Activated CD4-positive, alpha-beta memory T cell treated with anti-CD3 and anti-CD28 coated beads, Interleukin-2, amount 10 ng/mL, durations not matched to agents 7 days and 5 days (primary cell): ENCODE data around the gene FASN. TPM values are rescaled to one million over a fixed set of nuclear protein-coding genes. Genes with fewer than 3 reads are reported as not detected.

Experiments used
- CTCF ChIA-PET: fragments of 350-600 bp; sonication (Branson Sonifier 250); formaldehyde crosslinking; loops from one replicate; lab custom pipeline; 2021; ENCODE audit warnings: antibody characterized with exemption, inconsistent platforms; lab: Charles Lee
- POLR2A ChIA-PET: fragments of 350-600 bp; sonication (Branson Sonifier 250); formaldehyde crosslinking; loops from one replicate; lab custom pipeline; 2021; ENCODE audit warnings: antibody characterized with exemption; lab: Charles Lee
- DNase-seq: peaks from one replicate; pipeline ENCODE4 v3.0.0-alpha.2; 2020
- H3K27ac Mint-ChIP-seq: one replicate; pipeline ENCODE4 v1.8.0; 2021; ENCODE audit warnings: mild to moderate bottlenecking, mixed read lengths
- H3K27me3 Mint-ChIP-seq: one replicate; pipeline ENCODE4 v1.8.0; 2021; ENCODE audit warnings: mixed read lengths
- H3K36me3 Mint-ChIP-seq: one replicate; pipeline ENCODE4 v1.8.0; 2021; ENCODE audit warnings: low read depth, mixed read lengths
- H3K4me1 Mint-ChIP-seq: one replicate; pipeline ENCODE4 v1.8.0; 2021; ENCODE audit warnings: mixed read lengths
- H3K4me3 Mint-ChIP-seq: one replicate; pipeline ENCODE4 v1.8.0; 2021; ENCODE audit warnings: mild to moderate bottlenecking, mixed read lengths
- H3K9me3 Mint-ChIP-seq: one replicate; pipeline ENCODE4 v1.8.0; 2021; ENCODE audit warnings: mixed read lengths
- total RNA-seq, 2 experiments: library from RNA; stranded (reverse); gene quantifications; one replicate each; pipeline ENCODE4 v1.2.3, GENCODE V29; 2021

FASN gene
- total RNA-seq, 2 experiments from 2014 or later, result 181 to 191 TPM

- POLR2A ChIA-PET, result no interaction called here
- Mint-ChIP-seq H3K9me3 (no peaks in the 10 kb centered on the region), H3K27me3 (no peaks in the 10 kb centered on the region), H3K36me3 (no peaks in the 10 kb centered on the region), H3K27ac (no peak overlapping the region), H3K4me3 (no peak overlapping the region), H3K4me1 (peaks cover 6% of the 10 kb centered on the region)
- no peak for DNase-seq
- CTCF ChIA-PET, result no interaction called here
Measured at GRCh38 chr17:82114447-82114846, 16.4 kb upstream of the FASN start.

- H3K27me3 Mint-ChIP-seq, result no peaks in the 10 kb centered on the region
- no peaks in the 10 kb centered on the region for H3K9me3 Mint-ChIP-seq
- POLR2A ChIA-PET, result interaction anchor here (1.0 kb wide), 1 partner anchor 125 kb away, joined by 3 read pairs; no protein-coding TSS in a partner anchor
- H3K27ac Mint-ChIP-seq, result no peak overlapping the region
- H3K36me3 Mint-ChIP-seq, result no peaks in the 10 kb centered on the region
- no peak overlapping the region for H3K4me3 Mint-ChIP-seq
- CTCF ChIA-PET, result interaction anchor here (1.2 kb wide), 1 partner anchor 15 kb away, joined by 4 read pairs; the partner anchor contains the start of gene FASN
- no peak for DNase-seq
- peaks cover 9% of the 10 kb centered on the region for H3K4me1 Mint-ChIP-seq
Measured at GRCh38 chr17:82113941-82114340, 15.9 kb upstream of the FASN start.

- no peak overlapping the region for H3K27ac Mint-ChIP-seq
- H3K9me3 Mint-ChIP-seq, result no peaks in the 10 kb centered on the region
- no peak overlapping the region for H3K4me3 Mint-ChIP-seq
- no peaks in the 10 kb centered on the region for H3K36me3 Mint-ChIP-seq
- ChIA-PET POLR2A (interaction anchor here (1.0 kb wide), 1 partner anchor 125 kb away, joined by 3 read pairs; no protein-coding TSS in a partner anchor), CTCF (interaction anchor here (1.2 kb wide), 1 partner anchor 15 kb away, joined by 4 read pairs; the partner anchor contains the start of gene FASN)
- H3K27me3 Mint-ChIP-seq, result no peaks in the 10 kb centered on the region
- no peak for DNase-seq
- peaks cover 13% of the 10 kb centered on the region for H3K4me1 Mint-ChIP-seq
Measured at GRCh38 chr17:82113422-82113821, 15.4 kb upstream of the FASN start.

GRCh38 chr17:82112914-82113311 is 14.9 kb upstream of the FASN start:
- no peak for DNase-seq
- ChIA-PET CTCF (interaction anchor here (1.2 kb wide), 1 partner anchor 14 kb away, joined by 4 read pairs; the partner anchor contains the start of gene FASN), POLR2A (interaction anchor here (1.0 kb wide), 1 partner anchor 126 kb away, joined by 3 read pairs; no protein-coding TSS in a partner anchor)
- no peaks in the 10 kb centered on the region for H3K36me3 Mint-ChIP-seq
- H3K27me3 Mint-ChIP-seq, result no peaks in the 10 kb centered on the region
- no peaks in the 10 kb centered on the region for H3K9me3 Mint-ChIP-seq
- no peak overlapping the region for H3K27ac Mint-ChIP-seq
- H3K4me3 Mint-ChIP-seq, result no peak overlapping the region
- peaks cover 14% of the 10 kb centered on the region for H3K4me1 Mint-ChIP-seq

GRCh38 chr17:82112181-82112913 is 14.3 kb upstream of the FASN start:
- DNase-seq, result no peak
- no peak overlapping the region for H3K27ac Mint-ChIP-seq
- peaks cover 17% of the 10 kb centered on the region for H3K4me1 Mint-ChIP-seq
- no peak overlapping the region for H3K4me3 Mint-ChIP-seq
- POLR2A ChIA-PET, result interaction anchor here (2.3 kb wide), 1 partner anchor 14 kb away, joined by 8 read pairs; the partner anchor contains the start of gene FASN
- no peaks in the 10 kb centered on the region for H3K36me3 Mint-ChIP-seq
- no peaks in the 10 kb centered on the region for H3K27me3 Mint-ChIP-seq
- CTCF ChIA-PET, result no interaction called here
- H3K9me3 Mint-ChIP-seq, result no peaks in the 10 kb centered on the region

GRCh38 chr17:82110298-82110697 is 12.3 kb upstream of the FASN start:
- POLR2A ChIA-PET, result interaction anchor here (2.3 kb wide), 1 partner anchor 12 kb away, joined by 8 read pairs; the partner anchor contains the start of gene FASN
- Mint-ChIP-seq H3K4me3 (no peak overlapping the region), H3K36me3 (no peaks in the 10 kb centered on the region), H3K27me3 (no peaks in the 10 kb centered on the region), H3K9me3 (no peaks in the 10 kb centered on the region), H3K4me1 (peaks cover 38% of the 10 kb centered on the region), H3K27ac (no peak overlapping the region)
- no peak for DNase-seq
- CTCF ChIA-PET, result interaction anchor here (0.7 kb wide), 1 partner anchor 80 kb away, joined by 3 read pairs; no protein-coding TSS in a partner anchor

GRCh38 chr17:82108961-82109475 is 11.0 kb upstream of the FASN start:
- no peak overlapping the region for H3K4me3 Mint-ChIP-seq
- no peak overlapping the region for H3K27ac Mint-ChIP-seq
- no peak for DNase-seq
- H3K36me3 Mint-ChIP-seq, result no peaks in the 10 kb centered on the region
- peaks cover 44% of the 10 kb centered on the region for H3K4me1 Mint-ChIP-seq
- H3K9me3 Mint-ChIP-seq, result no peaks in the 10 kb centered on the region
- POLR2A ChIA-PET, result no interaction called here
- CTCF ChIA-PET, result interaction anchor here (0.9 kb wide), 1 partner anchor 78 kb away, joined by 3 read pairs; no protein-coding TSS in a partner anchor
- H3K27me3 Mint-ChIP-seq, result no peaks in the 10 kb centered on the region

- no peaks in the 10 kb centered on the region for H3K36me3 Mint-ChIP-seq
- CTCF ChIA-PET, result interaction anchor here (0.9 kb wide), 1 partner anchor 78 kb away, joined by 3 read pairs; no protein-coding TSS in a partner anchor
- no peak overlapping the region for H3K4me3 Mint-ChIP-seq
- H3K4me1 Mint-ChIP-seq, result peaks cover 45% of the 10 kb centered on the region
- no peak overlapping the region for H3K27ac Mint-ChIP-seq
- no peak for DNase-seq
- no peaks in the 10 kb centered on the region for H3K27me3 Mint-ChIP-seq
- H3K9me3 Mint-ChIP-seq, result no peaks in the 10 kb centered on the region
- POLR2A ChIA-PET, result interaction anchor here (1.2 to 3.9 kb wide), 2 partner anchors 18 to 79 kb away, joined by 3 to 21 read pairs; no protein-coding TSS in a partner anchor
Measured at GRCh38 chr17:82108496-82108945, 10.5 kb upstream of the FASN start.

- Mint-ChIP-seq H3K36me3 (no peaks in the 10 kb centered on the region), H3K27ac (no peak overlapping the region), H3K27me3 (no peaks in the 10 kb centered on the region), H3K4me3 (no peak overlapping the region), H3K4me1 (peaks cover 45% of the 10 kb centered on the region), H3K9me3 (no peaks in the 10 kb centered on the region)
- CTCF ChIA-PET, result interaction anchor here (1.2 kb wide), 1 partner anchor 9 kb away, joined by 4 read pairs; no protein-coding TSS in a partner anchor
- no peak for DNase-seq
- POLR2A ChIA-PET, result interaction anchor here (1.2 to 3.9 kb wide), 2 partner anchors 19 to 78 kb away, joined by 3 to 21 read pairs; no protein-coding TSS in a partner anchor
Measured at GRCh38 chr17:82108038-82108437, 10.0 kb upstream of the FASN start.

- ChIA-PET POLR2A (interaction anchor here (0.8 to 3.9 kb wide), 7 partner anchors 10 to 424 kb away, joined by 3 to 21 read pairs (median 6); partner anchors contain the start of genes ARL16, DCXR, DUS1L and FASN), CTCF (interaction anchor here (1.2 to 2.1 kb wide), 5 partner anchors 9 to 49 kb away, joined by 4 to 13 read pairs (median 5); no protein-coding TSS in a partner anchor)
- Mint-ChIP-seq H3K36me3 (no peaks in the 10 kb centered on the region), H3K4me1 (peaks cover 45% of the 10 kb centered on the region), H3K27me3 (no peaks in the 10 kb centered on the region), H3K27ac (peak overlapping the region; percentile 94), H3K4me3 (no peak overlapping the region), H3K9me3 (no peaks in the 10 kb centered on the region)
- no peak for DNase-seq
Measured at GRCh38 chr17:82107341-82107860, 9.4 kb upstream of the FASN start.

GRCh38 chr17:82106688-82107305 is 8.8 kb upstream of the FASN start:
- peaks cover 45% of the 10 kb centered on the region for H3K4me1 Mint-ChIP-seq
- CTCF ChIA-PET, result interaction anchor here (0.9 to 2.1 kb wide), 11 partner anchors 8 to 227 kb away, joined by 3 to 13 read pairs (median 5); partner anchors contain the start of gene DCXR
- no peaks in the 10 kb centered on the region for H3K9me3 Mint-ChIP-seq
- H3K27ac Mint-ChIP-seq, result peak overlapping the region; percentile 94
- DNase-seq, result no peak
- POLR2A ChIA-PET, result interaction anchor here (0.7 to 3.9 kb wide), 12 partner anchors 9 to 423 kb away, joined by 3 to 21 read pairs (median 4); partner anchors contain the start of genes ARL16, CENPX, DCXR and DUS1L
- peak overlapping the region; percentile 84 for H3K4me3 Mint-ChIP-seq
- H3K36me3 Mint-ChIP-seq, result no peaks in the 10 kb centered on the region
- H3K27me3 Mint-ChIP-seq, result no peaks in the 10 kb centered on the region
